ENCODE data around the gene UTP14A. TPM values are rescaled to one million over a fixed set of nuclear protein-coding genes. Genes with fewer than 3 reads are reported as not detected.

Gene UTP14A
- total and polyA plus RNA-seq, 2 of the 13 experiments (the other 11 are each of a cell fraction or from before 2014, with no cell fraction given) = 7.4 to 19.0 TPM

DNA sequence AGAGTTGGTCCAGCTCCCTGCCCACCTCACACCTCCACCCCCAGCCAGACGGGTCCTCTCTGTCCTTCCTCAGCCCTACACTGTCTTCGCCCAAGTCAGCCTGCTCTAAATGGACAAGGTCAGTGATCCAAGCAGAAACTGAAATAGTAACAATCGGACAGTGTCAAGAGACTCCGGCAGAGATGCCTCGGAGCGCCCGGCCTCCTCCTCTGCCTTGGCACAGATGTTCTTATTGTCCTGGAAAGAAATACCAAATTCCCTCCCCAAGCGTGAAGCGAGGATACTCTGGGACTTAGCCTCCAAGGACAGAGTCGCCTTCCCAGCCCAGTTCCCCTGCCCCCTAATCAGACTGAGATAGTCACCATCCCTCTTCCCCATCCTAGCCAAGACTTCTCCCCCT lies 28.5 kb downstream of the UTP14A start (continued):
- TF ChIP-seq, protein P1, sequence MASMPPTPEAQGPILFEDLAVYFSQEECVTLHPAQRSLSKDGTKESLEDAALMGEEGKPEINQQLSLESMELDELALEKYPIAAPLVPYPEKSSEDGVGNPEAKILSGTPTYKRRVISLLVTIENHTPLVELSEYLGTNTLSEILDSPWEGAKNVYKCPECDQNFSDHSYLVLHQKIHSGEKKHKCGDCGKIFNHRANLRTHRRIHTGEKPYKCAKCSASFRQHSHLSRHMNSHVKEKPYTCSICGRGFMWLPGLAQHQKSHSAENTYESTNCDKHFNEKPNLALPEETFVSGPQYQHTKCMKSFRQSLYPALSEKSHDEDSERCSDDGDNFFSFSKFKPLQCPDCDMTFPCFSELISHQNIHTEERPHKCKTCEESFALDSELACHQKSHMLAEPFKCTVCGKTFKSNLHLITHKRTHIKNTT (CRISPR knock-in tag; IDR thresholded peaks at IDR 0.05) = no peak
- TF ChIP-seq, protein P2, sequence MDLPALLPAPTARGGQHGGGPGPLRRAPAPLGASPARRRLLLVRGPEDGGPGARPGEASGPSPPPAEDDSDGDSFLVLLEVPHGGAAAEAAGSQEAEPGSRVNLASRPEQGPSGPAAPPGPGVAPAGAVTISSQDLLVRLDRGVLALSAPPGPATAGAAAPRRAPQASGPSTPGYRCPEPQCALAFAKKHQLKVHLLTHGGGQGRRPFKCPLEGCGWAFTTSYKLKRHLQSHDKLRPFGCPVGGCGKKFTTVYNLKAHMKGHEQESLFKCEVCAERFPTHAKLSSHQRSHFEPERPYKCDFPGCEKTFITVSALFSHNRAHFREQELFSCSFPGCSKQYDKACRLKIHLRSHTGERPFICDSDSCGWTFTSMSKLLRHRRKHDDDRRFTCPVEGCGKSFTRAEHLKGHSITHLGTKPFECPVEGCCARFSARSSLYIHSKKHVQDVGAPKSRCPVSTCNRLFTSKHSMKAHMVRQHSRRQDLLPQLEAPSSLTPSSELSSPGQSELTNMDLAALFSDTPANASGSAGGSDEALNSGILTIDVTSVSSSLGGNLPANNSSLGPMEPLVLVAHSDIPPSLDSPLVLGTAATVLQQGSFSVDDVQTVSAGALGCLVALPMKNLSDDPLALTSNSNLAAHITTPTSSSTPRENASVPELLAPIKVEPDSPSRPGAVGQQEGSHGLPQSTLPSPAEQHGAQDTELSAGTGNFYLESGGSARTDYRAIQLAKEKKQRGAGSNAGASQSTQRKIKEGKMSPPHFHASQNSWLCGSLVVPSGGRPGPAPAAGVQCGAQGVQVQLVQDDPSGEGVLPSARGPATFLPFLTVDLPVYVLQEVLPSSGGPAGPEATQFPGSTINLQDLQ (CRISPR knock-in tag; IDR thresholded peaks at IDR 0.05) = no peak

DNA sequence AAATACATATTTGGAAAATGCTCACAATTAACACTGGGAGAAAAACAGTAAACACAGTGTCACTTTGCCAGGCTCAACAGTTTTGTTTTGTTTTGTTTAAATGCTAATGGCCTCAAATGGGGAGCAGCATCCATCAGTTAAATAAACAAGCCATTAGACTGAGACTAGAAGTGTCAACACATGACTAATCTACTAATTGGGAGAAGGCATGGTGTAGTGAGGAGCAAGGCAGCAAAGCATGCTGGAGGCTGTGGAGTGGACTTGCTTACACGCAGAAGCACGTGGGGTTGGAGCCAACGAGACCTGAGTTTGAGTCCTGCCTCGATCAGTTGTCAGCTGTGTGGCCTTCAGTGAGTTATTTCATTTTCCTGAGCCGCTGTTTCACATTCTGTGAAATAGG lies 29.0 kb downstream of the UTP14A start:
- in situ Hi-C loops (cut with HindIII; ENCODE audit: extremely low pct_ligation_motif_present, low pct_unique_long_range_greater_than_20kb) = no loop called here
- Histone ChIP-seq H3K9me3 (ENCODE audit: low read length) (no peaks in the 10 kb centered on the region), H3K36me3 (replicated peaks in 1 of 2; ENCODE audit: control insufficient read depth in 1 of 2, insufficient read depth in 2 of 2, low read length in 2 of 2) (no peaks in the 10 kb centered on the region), H3K79me2 (ENCODE audit: insufficient read depth, low read length) (no peaks in the 10 kb centered on the region), H3K27ac (ENCODE audit: extremely low read length, insufficient read depth, low read length) (no peak overlapping the region), H3K4me1 (ENCODE audit: insufficient read depth, low read length) (0 out of 2 replicates have a peak, but pooled peaks cover 5% of the 10 kb centered on the region), H3K9ac (ENCODE audit: insufficient read depth, low read depth, low read length) (no peak overlapping the region), H3K27me3 (ENCODE audit: control insufficient read depth in 1 of 2, insufficient read depth in 2 of 2, low read length in 2 of 2) (peaks cover 0 to 9% of the 10 kb centered on the region in 2 experiments; a peak in 3 of 5 replicates), H3K4me2 (ENCODE audit: low read depth, low read length) (no peak overlapping the region), H3K4me3 (replicated peaks in 1 of 3; ENCODE audit: insufficient read depth in 1 of 3, low read depth in 2 of 3, low read length in 3 of 3) (no peak overlapping the region), H4K20me1 (ENCODE audit: insufficient read depth, low read length) (no peaks in the 10 kb centered on the region), H2AFZ (ENCODE audit: low read length) (no peak overlapping the region)
- intact Hi-C loops (cut with micrococcal nuclease; ENCODE audit: unreplicated experiment) = loop anchor here (5.0 kb wide), 1 partner anchor 47 kb away; the partner anchor contains the start of gene BCORL1
- no peak for FAIRE-seq
- CTCF ChIA-PET (ENCODE audit: low intra/inter-chr PET ratio, low total read pairs) = no interaction called here
- ATAC-seq = no peak
- TF ChIP-seq KLF9 (CRISPR knock-in tag; IDR thresholded peaks at IDR 0.05; ENCODE audit: low read depth) (no peak), ZMAT3 (CRISPR knock-in tag; conservative IDR thresholded peaks at IDR 0.05) (no peak), HOXA7 (CRISPR knock-in tag; IDR thresholded peaks at IDR 0.05) (no peak)
- no peak for DNase-seq (ENCODE audit: low spot score)
- POLR2A ChIA-PET = no interaction called here
- no TSS peak for BruUV-seq (replicated peaks)
- whole genome bisulfite sequencing (ENCODE audit: low lambda C conversion rate) = 35% methylated on average over 4 of the region's 5 CpGs

Data from HepG2 (cell line).